ENCODE data around the gene TMEM134. TPM values are rescaled to one million over a fixed set of nuclear protein-coding genes. Genes with fewer than 3 reads are reported as not detected.
"Not testable (repeated sequence)": the region's sequence is repeated elsewhere in the genome, so short reads cannot be mapped to it uniquely, and the experiment has no call there.

TMEM134 gene
- total RNA-seq, 4 donors from 2014 or later = 69.0 to 138 (median 95.8) TPM

GRCh38 chr11:67466962-67467771 lies 1.9 kb downstream of the TMEM134 start:
- intact Hi-C loops (cut with DNase I) = loop anchor here (5.0 to 10.0 kb wide), 2 partner anchors 45 to 72 kb away; partner anchors contain the start of gene RAD9A
- DNase-seq = no peak
- 67 to 68% methylated on average over 10 to 11 of the region's 11 CpGs for WGBS, 2 donors
- Histone ChIP-seq H3K36me3 (no peaks in the 10 kb centered on the region), H3K27me3 (no peaks in the 10 kb centered on the region), H3K4me1 (peaks cover 25 to 52% of the 10 kb centered on the region in 2 donors), H3K9me3 (no peaks in the 10 kb centered on the region), H3K27ac (peak overlapping the region; percentile 67 to 75 (median 69)), H3K4me3 (replicated peaks in 1 of 3) (no peak overlapping the region)
- TF ChIP-seq CTCF (IDR thresholded peaks at IDR 0.05) (no peak), POLR2A (IDR thresholded peaks at IDR 0.05) (no peak)

GRCh38 chr11:67466367-67466766 lies 2.7 kb downstream of the TMEM134 start:
- TF ChIP-seq CTCF (IDR thresholded peaks at IDR 0.05) (no peak), POLR2A (IDR thresholded peaks at IDR 0.05) (no peak)
- no peaks in the 10 kb centered on the region for H3K9me3 ChIP-seq
- H3K27me3 ChIP-seq = no peaks in the 10 kb centered on the region
- intact Hi-C loops (cut with DNase I) = loop anchor here (5.0 to 10.0 kb wide), 2 partner anchors 44 to 72 kb away; partner anchors contain the start of gene RAD9A
- peaks cover 25 to 52% of the 10 kb centered on the region in 2 donors for H3K4me1 ChIP-seq
- H3K27ac ChIP-seq = no peak overlapping the region
- no peaks in the 10 kb centered on the region for H3K36me3 ChIP-seq
- peak; percentile 41 to 51 for DNase-seq
- 87 to 93% methylated on average over 4 to 5 of the region's 5 CpGs for WGBS, 2 donors
- H3K4me3 ChIP-seq (replicated peaks in 1 of 3) = no peak overlapping the region

GRCh38 chr11:67465530-67465929 lies 3.5 kb downstream of the TMEM134 start:
- H3K4me1 ChIP-seq = peaks cover 25 to 52% of the 10 kb centered on the region in 2 donors
- WGBS, 2 donors = 69 to 77% methylated on average over 2 of the region's 2 CpGs
- not testable (repeated sequence) for H3K36me3 ChIP-seq, H3K9me3 ChIP-seq, H3K27me3 ChIP-seq, DNase-seq
- intact Hi-C loops (cut with DNase I) = loop anchor here (5.0 to 10.0 kb wide), 2 partner anchors 43 to 71 kb away; partner anchors contain the start of gene RAD9A
- peak overlapping the region in 1 of 3 donors; percentile 56 for H3K4me3 ChIP-seq (replicated peaks in 1 of 3)
- peak overlapping the region; percentile 79 to 99 (median 95) for H3K27ac ChIP-seq

- TF ChIP-seq CTCF (IDR thresholded peaks at IDR 0.05) (no peak), POLR2A (IDR thresholded peaks at IDR 0.05) (no peak)
- 68 to 76% methylated on average over 3 of the region's 3 CpGs for WGBS, 2 donors
- Histone ChIP-seq H3K36me3 (no peaks in the 10 kb centered on the region), H3K27me3 (no peaks in the 10 kb centered on the region), H3K27ac (peak overlapping the region; percentile 79 to 99 (median 95)), H3K9me3 (no peaks in the 10 kb centered on the region), H3K4me1 (peaks cover 25 to 53% of the 10 kb centered on the region in 2 donors), H3K4me3 (replicated peaks in 1 of 3) (peak overlapping the region in 2 of 3 donors; percentile 56 to 71)
- DNase-seq = no peak
- intact Hi-C loops (cut with DNase I) = loop anchor here (5.0 to 10.0 kb wide), 2 partner anchors 43 to 70 kb away; partner anchors contain the start of gene RAD9A
Measured at GRCh38 chr11:67465189-67465510, 3.9 kb downstream of the TMEM134 start.

- intact Hi-C loops (cut with DNase I) = loop anchor here (5.0 to 10.0 kb wide), 2 partner anchors 42 to 70 kb away; partner anchors contain the start of gene RAD9A
- no peaks in the 10 kb centered on the region for H3K27me3 ChIP-seq
- 35 to 36% methylated on average over 12 to 20 of the region's 56 CpGs for WGBS, 2 donors
- H3K4me3 ChIP-seq (replicated peaks in 1 of 3) = peak overlapping the region; percentile 22 to 71 (median 56)
- peaks cover 21 to 53% of the 10 kb centered on the region in 2 donors for H3K4me1 ChIP-seq
- H3K27ac ChIP-seq = peak overlapping the region; percentile 79 to 99 (median 95)
- TF ChIP-seq POLR2A (IDR thresholded peaks at IDR 0.05) (peak; percentile 10 to 78), CTCF (IDR thresholded peaks at IDR 0.05) (no peak)
- peak; percentile 91 for DNase-seq
- no peaks in the 10 kb centered on the region for H3K9me3 ChIP-seq
- H3K36me3 ChIP-seq = no peaks in the 10 kb centered on the region
Measured at GRCh38 chr11:67464411-67465188, 4.5 kb downstream of the TMEM134 start.

Data from thyroid gland (tissue), 4 donors.